DND-41 (cell line): ENCODE measurements around the gene HEG1.

ENCODE experiments used
- ATAC-seq: fragments of 200-7000 bp; cut with Tn5 transposase; 3 replicates; pipeline ENCODE4 v1.9.1; 2021; ENCODE audit warnings: low read depth; ENCODE audit not compliant: insufficient read depth
- DNase-seq: peaks from one replicate; pipeline ENCODE4 v3.0.0-alpha.2; 2020
- H2AFZ ChIP-seq: 2 replicates; pipeline ENCODE4 v1.6.0; 2012; ENCODE audit warnings: low read depth, low read length
- H3K27ac ChIP-seq: 2 replicates; pipeline ENCODE4 v1.5.1; 2012; ENCODE audit warnings: low read length, inconsistent platforms
- H3K27me3 ChIP-seq: fragments of 200-600 bp; sonication (generic); 2 replicates; pipeline ENCODE4 v1.6.0; 2012; ENCODE audit warnings: low read length, mild to moderate bottlenecking, inconsistent platforms; ENCODE audit not compliant: insufficient read depth, poor library complexity
- H3K36me3 ChIP-seq: 2 replicates; pipeline ENCODE4 v1.5.1; 2012; ENCODE audit warnings: low read length, inconsistent platforms; ENCODE audit not compliant: insufficient read depth
- H3K4me1 ChIP-seq: 2 replicates; pipeline ENCODE4 v1.5.1; 2012; ENCODE audit warnings: mild to moderate bottlenecking, low read length; ENCODE audit not compliant: insufficient read depth
- H3K4me2 ChIP-seq: 2 replicates; pipeline ENCODE4 v1.6.0; 2012; ENCODE audit warnings: mild to moderate bottlenecking, moderate library complexity, low read length, inconsistent platforms; ENCODE audit not compliant: insufficient read depth
- H3K4me3 ChIP-seq, 2 experiments: fragments of 200-600 bp in 1 of 2; shearing (Covaris generic) in 1 of 2; 2 replicates each; pipeline ENCODE4 v1.5.1; 2012 to 2016; ENCODE audit warnings: inconsistent platforms in 2 of 2, low read length in 2 of 2, mild to moderate bottlenecking in 2 of 2, low read depth in 1 of 2, moderate library complexity in 1 of 2
- H3K79me2 ChIP-seq: 2 replicates; pipeline ENCODE4 v1.6.0; 2012; ENCODE audit warnings: low read length, inconsistent platforms; ENCODE audit not compliant: insufficient read depth
- H3K9ac ChIP-seq: 2 replicates; pipeline ENCODE4 v1.6.0; 2012; ENCODE audit warnings: low read depth, mild to moderate bottlenecking, inconsistent platforms, low read length, moderate library complexity
- H3K9me3 ChIP-seq: 2 replicates; pipeline ENCODE4 v1.5.1; 2012; ENCODE audit warnings: low read length, moderate library complexity, mild to moderate bottlenecking, inconsistent platforms; ENCODE audit not compliant: insufficient read depth, severe bottlenecking
- H4K20me1 ChIP-seq: 2 replicates; pipeline ENCODE4 v1.6.0; 2012; ENCODE audit warnings: low read length; ENCODE audit not compliant: insufficient read depth
- EZH2 ChIP-seq: IDR thresholded peaks from 3 replicates; pipeline ENCODE4 v1.6.1; 2012; ENCODE audit warnings: borderline replicate concordance, low read depth, mild to moderate bottlenecking, moderate library complexity, low read length, inconsistent platforms; ENCODE audit not compliant: severe bottlenecking
- TF ChIP-seq, protein P1 (sequence below): IDR thresholded peaks from 2 replicates; pipeline ENCODE4 v1.5.1; 2012; ENCODE audit warnings: borderline replicate concordance, low read length, moderate library complexity, mild to moderate bottlenecking; ENCODE audit not compliant: poor library complexity, severe bottlenecking; ENCODE audit errors: extremely low read depth

Gene HEG1

GRCh38 chr3:125005676-125006075 is 50.1 kb downstream of the HEG1 start:
- H3K4me2 ChIP-seq = no peak overlapping the region
- ATAC-seq (no peak), DNase-seq (no peak)
- no peaks in the 10 kb centered on the region for H4K20me1 ChIP-seq
- H3K9ac ChIP-seq = no peak overlapping the region
- H2AFZ ChIP-seq = no peak overlapping the region
- H3K36me3 ChIP-seq = peaks cover 15% of the 10 kb centered on the region; the same call in 1 of the 2 replicates
- H3K9me3 ChIP-seq = no peaks in the 10 kb centered on the region
- H3K27ac ChIP-seq = no peak overlapping the region
- no peaks in the 10 kb centered on the region for H3K79me2 ChIP-seq
- TF ChIP-seq EZH2 = no peak
- TF ChIP-seq, protein P1, sequence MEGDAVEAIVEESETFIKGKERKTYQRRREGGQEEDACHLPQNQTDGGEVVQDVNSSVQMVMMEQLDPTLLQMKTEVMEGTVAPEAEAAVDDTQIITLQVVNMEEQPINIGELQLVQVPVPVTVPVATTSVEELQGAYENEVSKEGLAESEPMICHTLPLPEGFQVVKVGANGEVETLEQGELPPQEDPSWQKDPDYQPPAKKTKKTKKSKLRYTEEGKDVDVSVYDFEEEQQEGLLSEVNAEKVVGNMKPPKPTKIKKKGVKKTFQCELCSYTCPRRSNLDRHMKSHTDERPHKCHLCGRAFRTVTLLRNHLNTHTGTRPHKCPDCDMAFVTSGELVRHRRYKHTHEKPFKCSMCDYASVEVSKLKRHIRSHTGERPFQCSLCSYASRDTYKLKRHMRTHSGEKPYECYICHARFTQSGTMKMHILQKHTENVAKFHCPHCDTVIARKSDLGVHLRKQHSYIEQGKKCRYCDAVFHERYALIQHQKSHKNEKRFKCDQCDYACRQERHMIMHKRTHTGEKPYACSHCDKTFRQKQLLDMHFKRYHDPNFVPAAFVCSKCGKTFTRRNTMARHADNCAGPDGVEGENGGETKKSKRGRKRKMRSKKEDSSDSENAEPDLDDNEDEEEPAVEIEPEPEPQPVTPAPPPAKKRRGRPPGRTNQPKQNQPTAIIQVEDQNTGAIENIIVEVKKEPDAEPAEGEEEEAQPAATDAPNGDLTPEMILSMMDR = no peak
- H3K4me1 ChIP-seq = peaks cover 11% of the 10 kb centered on the region
- no peak overlapping the region for H3K4me3 ChIP-seq
- H3K27me3 ChIP-seq = no peaks in the 10 kb centered on the region

DNA sequence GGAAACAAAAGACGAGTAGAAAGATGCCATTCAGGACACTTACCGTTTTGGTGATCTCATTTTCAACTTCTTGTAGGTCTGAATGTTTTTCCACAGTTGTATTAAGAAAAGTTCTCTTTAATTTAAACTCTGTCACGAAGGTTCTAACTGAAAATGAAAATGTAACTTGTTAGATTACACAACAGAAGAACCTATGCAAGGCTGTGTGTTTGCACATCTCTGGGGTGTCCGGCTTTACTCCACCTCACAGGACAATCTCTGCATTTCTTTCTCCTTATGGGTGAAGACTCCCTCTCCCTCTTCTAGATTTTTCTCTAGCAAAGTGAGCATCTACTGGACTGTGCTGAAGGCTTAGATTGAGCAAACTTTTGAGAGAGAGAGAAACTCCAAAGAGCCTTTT is 50.6 kb downstream of the HEG1 start:
- H3K27ac ChIP-seq = no peak overlapping the region
- ATAC-seq (no peak), DNase-seq (no peak)
- no peak overlapping the region for H2AFZ ChIP-seq
- H3K4me2 ChIP-seq = no peak overlapping the region
- TF ChIP-seq EZH2 = no peak
- TF ChIP-seq, protein P1 = no peak
- no peak overlapping the region for H3K4me3 ChIP-seq
- peaks cover 15% of the 10 kb centered on the region; the same call in 1 of the 2 replicates for H3K36me3 ChIP-seq
- H3K9ac ChIP-seq = no peak overlapping the region
- H3K27me3 ChIP-seq = no peaks in the 10 kb centered on the region
- no peaks in the 10 kb centered on the region for H3K79me2 ChIP-seq
- H3K4me1 ChIP-seq = peaks cover 6% of the 10 kb centered on the region
- H4K20me1 ChIP-seq = no peaks in the 10 kb centered on the region
- H3K9me3 ChIP-seq = no peaks in the 10 kb centered on the region

DNA sequence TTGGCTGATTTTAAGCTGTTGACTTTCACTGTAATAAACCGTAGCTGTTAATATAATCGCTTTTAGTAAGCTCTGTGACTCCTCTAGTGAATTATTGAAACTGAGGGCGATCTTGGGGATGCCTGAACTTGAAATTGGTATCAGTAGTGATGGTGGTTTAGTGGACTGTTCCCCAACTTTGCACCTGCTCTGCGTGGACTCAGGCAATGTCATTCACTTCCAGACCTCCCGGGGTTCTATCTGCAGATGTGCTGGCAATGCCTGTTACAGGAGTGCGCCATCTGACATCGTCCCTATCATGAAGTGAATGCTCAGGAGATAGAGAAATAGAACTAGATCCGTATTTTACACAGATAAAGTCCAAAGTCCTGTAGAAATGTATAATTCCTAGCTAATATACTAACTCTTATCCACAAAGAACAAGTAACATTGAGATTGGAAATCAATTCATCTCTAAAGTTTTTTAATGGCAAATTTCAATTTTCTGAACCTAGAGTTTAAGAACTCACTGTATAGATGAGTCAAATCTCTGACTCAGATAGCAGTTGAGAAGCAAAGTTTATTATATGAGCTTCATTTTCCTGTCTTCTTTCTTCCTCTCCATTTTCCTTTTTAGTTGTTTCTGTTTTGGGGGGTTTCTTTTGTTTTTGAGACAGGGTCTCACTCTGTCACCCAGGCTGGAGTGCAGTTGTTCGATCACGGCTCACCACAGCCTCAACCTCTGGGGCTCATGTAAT is 51.8 kb downstream of the HEG1 start:
- Histone ChIP-seq H3K9me3 (no peaks in the 10 kb centered on the region), H3K27ac (no peak overlapping the region), H3K36me3 (peaks cover 8% of the 10 kb centered on the region; the same call in 1 of the 2 replicates), H3K27me3 (no peaks in the 10 kb centered on the region), H3K79me2 (no peaks in the 10 kb centered on the region), H2AFZ (no peak overlapping the region), H3K4me2 (no peak overlapping the region), H3K9ac (no peak overlapping the region), H3K4me3 (no peak overlapping the region), H3K4me1 (no peaks in the 10 kb centered on the region), H4K20me1 (no peaks in the 10 kb centered on the region)
- ATAC-seq = no peak
- TF ChIP-seq EZH2 = no peak
- DNase-seq = no peak

DNA sequence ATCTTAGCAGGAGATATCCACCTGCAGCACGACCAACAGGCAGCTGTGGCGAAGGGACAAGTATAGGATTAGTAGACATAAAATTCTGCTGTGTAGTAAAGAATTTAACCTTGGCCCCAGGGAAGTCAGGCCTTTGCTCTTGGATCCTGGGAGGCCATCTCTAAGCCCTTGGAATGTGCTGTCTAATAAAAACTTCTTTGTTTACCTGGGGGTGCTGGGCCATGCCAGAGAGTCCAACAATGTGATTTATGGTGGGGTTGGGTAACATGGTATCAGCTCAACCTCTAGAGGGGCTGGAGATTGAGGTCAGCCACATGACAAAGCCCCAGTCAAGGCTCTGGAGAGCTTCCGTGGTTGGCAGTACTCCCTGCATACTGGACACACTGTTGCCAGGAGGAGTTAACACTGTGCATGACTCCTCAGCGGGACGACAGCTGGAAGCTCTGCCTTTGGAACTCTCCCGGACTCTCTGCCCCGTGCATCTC is 52.4 kb downstream of the HEG1 start:
- TF ChIP-seq EZH2 = no peak
- TF ChIP-seq, protein P1 = no peak
- Histone ChIP-seq H3K27ac (no peak overlapping the region), H2AFZ (no peak overlapping the region), H4K20me1 (no peaks in the 10 kb centered on the region), H3K4me2 (no peak overlapping the region), H3K27me3 (no peaks in the 10 kb centered on the region), H3K36me3 (peaks cover 8% of the 10 kb centered on the region; the same call in 1 of the 2 replicates), H3K9me3 (no peaks in the 10 kb centered on the region), H3K4me1 (no peaks in the 10 kb centered on the region), H3K9ac (no peak overlapping the region), H3K79me2 (no peaks in the 10 kb centered on the region), H3K4me3 (no peak overlapping the region)
- DNase-seq = no peak
- no peak for ATAC-seq
